Measurements from ENCODE around the gene SNX33.

DNA sequence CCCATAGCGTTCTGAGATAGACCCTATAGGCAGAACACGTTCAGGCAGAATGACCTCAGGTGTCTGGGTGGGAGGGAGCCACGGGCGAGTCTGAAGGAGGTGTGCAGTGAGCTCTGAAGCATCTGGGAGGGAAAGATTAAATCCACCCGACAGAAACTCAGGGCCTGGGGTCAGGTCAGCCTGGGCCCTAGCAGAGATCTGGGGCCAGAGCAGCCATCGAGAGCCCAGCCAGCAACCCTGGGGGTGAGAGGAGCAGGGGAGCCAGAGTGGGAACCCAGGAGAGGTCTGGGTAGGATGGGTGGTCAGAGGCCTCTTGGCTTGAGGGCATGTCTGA is 22.1 kb downstream of the SNX33 start:
- TF ChIP-seq, protein P1, sequence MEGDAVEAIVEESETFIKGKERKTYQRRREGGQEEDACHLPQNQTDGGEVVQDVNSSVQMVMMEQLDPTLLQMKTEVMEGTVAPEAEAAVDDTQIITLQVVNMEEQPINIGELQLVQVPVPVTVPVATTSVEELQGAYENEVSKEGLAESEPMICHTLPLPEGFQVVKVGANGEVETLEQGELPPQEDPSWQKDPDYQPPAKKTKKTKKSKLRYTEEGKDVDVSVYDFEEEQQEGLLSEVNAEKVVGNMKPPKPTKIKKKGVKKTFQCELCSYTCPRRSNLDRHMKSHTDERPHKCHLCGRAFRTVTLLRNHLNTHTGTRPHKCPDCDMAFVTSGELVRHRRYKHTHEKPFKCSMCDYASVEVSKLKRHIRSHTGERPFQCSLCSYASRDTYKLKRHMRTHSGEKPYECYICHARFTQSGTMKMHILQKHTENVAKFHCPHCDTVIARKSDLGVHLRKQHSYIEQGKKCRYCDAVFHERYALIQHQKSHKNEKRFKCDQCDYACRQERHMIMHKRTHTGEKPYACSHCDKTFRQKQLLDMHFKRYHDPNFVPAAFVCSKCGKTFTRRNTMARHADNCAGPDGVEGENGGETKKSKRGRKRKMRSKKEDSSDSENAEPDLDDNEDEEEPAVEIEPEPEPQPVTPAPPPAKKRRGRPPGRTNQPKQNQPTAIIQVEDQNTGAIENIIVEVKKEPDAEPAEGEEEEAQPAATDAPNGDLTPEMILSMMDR (IDR thresholded peaks at IDR 0.05), result no peak
- no peak for TF ChIP-seq POLR2A (IDR thresholded peaks at IDR 0.05)

Measured in adrenal gland (tissue), 5 donors.